T-helper 9 cell (primary cell): ENCODE data around the gene CHM.

ENCODE experiments used
- DNase-seq: peaks from one replicate; pipeline ENCODE4 v3.0.0-alpha.2; 2020

The CHM gene

GRCh38 chrX:85905851-85906250 is 141.5 kb downstream of the CHM start:
- DNase-seq = no peak

DNA sequence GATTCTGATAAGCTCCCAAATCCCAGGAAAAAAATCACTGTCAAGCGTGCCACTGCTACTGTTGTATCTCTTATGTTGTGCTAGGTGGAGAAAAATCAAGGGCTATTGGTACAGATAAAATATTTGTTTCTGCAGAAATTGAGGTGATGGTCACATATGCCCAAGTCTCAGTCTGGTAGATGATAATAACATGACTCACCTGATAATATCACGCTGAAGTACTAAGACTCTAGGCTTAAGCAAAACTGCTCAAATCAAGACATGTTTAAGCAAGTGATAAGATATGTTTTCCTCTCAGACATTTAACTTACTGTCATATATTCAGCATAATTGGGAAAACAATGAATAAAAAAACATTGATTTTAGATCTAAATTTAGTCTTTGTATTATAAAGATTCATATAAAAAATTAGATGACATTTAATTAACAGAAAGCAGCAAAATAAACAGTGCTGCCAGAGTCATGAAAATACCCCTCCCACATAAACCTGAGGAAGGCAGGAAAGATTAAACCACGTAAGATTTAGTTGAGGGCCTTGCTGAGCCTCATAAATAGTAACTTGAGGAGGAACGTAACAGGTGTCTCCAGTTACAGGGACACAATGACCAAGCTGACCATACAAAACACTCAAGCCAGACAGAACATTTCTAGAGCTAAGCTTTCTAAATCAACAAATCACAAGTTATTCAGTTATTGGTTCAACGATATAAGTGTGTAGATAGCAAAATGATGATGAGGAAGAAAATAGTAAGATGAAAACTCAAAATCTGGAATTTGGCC is 143.5 kb downstream of the CHM start:
- no peak for DNase-seq

GRCh38 chrX:85897362-85898126 is 149.8 kb downstream of the CHM start:
- DNase-seq = no peak

DNA sequence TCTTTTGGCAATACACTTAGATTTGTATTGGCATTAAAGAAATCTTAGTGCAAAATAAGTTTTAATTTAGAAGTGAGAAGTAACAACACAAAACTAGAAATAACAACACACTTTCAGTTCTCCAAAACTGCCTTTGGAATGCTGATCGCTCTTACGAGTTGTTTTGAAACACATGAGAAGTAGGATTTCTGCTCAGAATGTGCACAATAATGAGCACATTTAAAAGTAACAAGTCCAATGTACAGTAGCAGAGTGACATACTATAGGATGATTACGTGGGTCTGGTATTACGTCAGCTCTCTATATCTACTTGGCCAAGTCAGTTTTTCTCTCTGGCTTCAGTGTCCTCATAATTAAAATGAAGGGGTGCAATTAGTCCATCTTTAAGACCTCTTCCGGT is 164.8 kb downstream of the CHM start:
- DNase-seq = no peak

DNA sequence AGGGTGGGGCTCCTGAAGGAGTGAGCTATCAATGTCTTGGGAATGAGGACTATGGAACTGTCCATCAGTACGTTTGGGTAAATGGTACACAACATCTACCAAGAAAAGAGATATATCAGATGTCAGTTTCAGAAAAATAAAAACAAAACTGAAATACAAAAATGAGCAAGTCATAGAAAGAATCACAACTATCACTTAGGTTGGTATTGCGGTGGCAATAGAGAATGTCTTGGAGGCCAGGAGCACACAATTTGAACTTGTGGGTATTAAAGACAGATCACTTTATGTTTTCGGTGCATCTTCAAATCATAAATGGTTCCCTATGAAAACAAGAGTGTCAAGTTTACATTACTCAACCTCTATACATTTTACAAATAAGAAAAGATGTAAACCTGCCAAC is 176.8 kb downstream of the CHM start:
- no peak for DNase-seq

DNA sequence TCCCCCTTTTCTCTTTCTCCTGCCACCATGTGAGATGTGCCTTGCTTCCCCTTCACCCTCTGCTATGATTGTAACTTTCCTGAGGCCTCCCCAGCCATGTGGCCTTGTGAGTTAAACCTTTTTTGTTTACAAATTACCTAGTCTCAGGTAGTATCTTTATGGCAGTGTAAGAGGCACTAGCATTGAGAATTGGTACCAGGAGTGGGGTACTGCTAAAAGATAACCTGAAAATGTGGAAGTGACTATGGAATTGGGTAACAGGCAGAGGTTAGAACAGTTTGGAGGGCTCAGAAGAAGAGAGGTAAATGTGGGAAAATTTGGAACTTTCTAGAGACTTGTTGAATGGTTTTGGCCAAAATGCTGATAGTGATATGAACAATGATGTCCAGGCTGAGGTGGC is 182.0 kb downstream of the CHM start:
- DNase-seq = no peak

GRCh38 chrX:85859426-85859825 is 187.9 kb downstream of the CHM start:
- DNase-seq = no peak

- DNase-seq = no peak
Observed at GRCh38 chrX:85851418-85851817, 195.9 kb downstream of the CHM start.

- no peak for DNase-seq
Observed at GRCh38 chrX:85836868-85837267, 210.5 kb downstream of the CHM start.

DNA sequence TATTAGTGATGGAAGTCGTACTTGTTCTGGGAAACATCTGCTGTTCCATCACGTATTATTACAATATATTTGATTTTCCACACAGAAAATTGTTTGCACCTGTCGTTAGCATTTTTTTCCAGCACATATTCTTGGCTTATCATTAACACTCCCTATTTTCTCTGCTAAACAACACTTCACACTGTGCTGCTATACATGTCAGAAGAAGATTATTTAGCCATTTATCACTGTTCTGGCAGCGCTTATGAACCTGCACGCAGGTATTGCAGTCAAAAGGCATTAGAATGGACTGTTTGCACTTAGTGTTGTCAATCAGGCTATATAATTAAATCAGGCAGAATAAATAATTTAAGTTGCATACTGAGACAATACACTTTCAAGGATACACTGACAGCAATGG is 218.6 kb downstream of the CHM start:
- no peak for DNase-seq

GRCh38 chrX:85815203-85815751 is 232.1 kb downstream of the CHM start:
- DNase-seq = no peak
